Stimulated activated CD4-positive, alpha-beta T cell treated with anti-CD3 and anti-CD28 coated beads, TNF-alpha, amount 100 ng/mL, for 48 hours (primary cell): Measurements from ENCODE around the gene FBXO5.

Experiments
- DNase-seq, 3 donors: peaks; one replicate each; pipeline ENCODE4 v3.0.0-alpha.2; 2020; ENCODE audit warnings: low read depth in 3 of 3

Gene FBXO5

DNA sequence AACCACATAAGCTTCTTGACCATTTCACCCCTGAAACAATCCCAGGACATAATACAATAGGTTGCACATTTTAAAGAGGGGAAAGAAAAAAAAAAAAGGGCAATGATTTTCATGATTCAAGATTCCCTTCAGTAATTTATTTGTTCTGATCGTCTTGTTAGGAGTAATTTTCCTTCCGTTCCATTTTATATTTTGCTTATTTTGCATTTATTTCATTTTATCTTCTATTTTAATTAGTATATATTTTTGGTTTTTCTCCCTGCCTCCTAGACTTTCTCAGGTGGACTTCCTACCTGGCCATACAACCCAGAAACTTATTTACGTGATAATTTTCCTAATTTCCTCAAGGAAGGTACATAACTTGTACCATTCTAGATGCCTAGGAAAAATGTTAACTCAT is 32.6 kb downstream of the FBXO5 start:
- DNase-seq: no peak

DNA sequence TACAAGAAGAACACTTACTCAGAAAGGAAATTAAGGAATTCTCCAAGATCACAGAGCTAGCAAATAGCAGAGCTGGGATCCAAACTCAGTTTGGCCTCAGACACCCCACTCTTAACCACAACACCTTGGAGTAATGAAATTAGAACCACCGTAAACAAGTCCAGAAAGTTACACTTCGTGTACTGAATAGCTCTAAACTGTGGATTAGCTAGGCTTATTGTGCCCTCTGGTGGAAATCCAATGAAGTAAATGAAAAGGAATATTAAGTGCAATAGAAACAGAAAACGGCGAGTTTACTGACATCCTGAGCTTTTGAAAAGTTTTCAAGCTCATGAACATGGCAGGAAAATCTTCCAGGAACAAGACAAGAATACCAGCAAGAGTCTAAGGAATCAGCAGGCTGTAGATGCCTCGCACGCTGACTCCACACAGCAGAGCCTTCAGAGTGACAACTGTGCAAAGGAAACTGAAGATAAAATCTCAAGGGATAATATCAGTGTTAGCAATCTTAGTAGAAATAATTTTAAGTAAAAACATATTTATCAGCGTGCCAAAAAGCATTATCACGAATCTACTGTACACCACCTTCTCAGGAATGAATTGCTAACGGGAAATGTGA is 34.6 kb downstream of the FBXO5 start:
- DNase-seq: no peak

DNA sequence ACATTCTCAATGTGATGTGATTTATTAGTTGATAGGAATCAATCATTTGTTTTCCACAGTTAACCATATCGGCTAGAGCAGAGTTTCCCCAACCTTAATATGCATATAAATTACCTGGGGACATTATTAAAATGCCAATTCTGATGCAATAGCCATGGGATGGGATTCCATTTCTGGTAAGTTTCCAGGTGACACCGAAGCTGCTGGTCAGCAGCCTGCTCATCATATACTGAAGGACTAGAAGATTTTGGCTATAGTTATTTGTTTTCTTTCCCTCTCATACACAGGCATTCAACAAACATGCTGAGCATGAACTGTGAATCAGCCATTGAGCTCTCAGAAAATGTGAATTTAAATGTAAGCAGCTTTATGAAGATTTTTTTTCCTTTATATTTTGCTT is 35.8 kb downstream of the FBXO5 start:
- DNase-seq: no peak

DNA sequence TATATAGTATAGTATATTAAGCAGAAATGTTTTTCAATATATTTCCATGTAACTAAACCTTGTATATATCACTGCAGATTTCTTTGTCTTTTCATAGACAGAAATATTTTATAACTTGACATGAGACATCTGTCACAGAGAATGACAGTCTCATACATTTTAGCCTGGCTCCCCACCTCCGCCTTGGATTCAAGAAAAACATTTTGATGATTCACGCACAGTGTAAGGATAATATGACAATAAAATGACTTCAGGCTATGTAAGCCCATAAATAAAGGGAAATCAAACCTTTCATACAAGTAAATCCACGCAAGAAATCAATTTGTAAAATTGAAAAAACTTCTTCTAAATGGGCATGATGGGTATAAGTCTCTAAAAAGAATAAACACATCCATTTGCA is 36.4 kb downstream of the FBXO5 start:
- no peak for DNase-seq

DNA sequence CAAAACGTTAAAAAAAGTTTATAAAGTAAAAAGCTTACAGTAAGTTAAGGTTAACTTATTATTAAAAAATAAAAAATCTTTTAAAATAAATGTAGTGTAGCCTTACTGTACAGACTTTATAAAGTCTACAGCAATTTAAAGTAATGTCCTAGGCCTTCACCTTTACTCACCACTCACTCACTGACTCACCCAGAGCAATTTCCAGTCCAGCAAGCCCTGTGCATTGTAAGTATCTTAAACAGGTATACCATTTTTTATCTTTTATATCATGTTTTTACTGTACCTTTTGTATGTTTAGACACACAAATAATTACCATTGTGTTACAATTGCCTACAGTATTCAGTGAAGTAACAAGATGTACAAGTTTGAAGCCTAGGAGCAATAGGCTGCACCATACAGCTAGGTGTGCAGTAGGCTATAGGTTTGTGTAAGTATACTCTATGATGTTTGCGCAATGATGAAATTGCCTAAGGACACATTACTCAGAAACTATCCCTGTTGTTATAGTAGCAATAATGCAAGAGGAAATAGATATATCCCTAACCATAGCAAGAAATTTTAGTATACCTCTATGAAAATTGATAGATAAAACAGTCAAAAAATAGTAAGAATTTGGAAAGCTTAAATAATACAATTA is 39.5 kb downstream of the FBXO5 start:
- DNase-seq: no peak

DNA sequence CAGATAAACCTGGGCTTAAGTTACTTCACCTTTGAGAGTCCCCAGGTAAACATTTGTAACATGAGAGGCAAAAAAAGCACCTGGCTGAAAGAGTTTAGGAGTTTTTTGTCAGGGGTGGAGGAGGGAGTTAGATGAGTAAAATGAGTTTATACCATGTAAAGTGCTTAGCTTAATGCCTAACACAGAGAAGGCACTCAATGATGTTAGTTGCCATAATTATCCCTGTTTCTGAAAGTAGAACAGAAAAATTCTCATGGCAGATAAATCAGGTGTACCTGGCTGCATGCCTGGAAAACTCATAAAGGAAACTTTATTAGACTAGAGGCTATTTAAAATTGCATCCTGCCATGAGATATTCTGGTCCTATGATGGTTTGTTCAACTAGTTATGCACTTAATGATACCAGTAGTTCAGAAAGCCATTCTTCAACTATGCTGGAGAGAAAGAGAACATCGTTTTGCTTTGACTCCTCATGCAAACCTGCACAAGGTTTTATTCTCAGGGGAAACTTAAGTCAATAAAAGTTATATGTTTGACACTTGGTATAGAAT is 40.4 kb downstream of the FBXO5 start:
- no peak for DNase-seq

DNA sequence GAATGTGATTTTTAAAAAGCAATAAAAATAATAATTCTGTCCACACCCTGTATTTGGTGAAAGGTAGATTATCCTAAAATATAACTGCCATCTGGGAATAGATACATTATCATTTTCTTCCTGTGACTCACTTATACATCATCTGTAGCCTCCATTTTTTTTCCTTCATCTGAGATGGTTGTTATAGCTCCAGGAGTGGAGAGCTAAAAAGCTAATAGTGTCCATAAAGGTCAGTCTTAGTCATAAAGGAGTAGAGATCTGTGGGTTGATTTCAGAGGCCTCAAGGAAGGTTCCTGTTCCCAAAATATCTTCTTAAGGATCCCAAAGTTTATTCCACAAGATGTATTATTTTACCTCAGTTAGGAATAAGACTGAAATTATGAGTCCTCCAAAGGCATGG is 41.1 kb downstream of the FBXO5 start:
- DNase-seq: no peak

DNA sequence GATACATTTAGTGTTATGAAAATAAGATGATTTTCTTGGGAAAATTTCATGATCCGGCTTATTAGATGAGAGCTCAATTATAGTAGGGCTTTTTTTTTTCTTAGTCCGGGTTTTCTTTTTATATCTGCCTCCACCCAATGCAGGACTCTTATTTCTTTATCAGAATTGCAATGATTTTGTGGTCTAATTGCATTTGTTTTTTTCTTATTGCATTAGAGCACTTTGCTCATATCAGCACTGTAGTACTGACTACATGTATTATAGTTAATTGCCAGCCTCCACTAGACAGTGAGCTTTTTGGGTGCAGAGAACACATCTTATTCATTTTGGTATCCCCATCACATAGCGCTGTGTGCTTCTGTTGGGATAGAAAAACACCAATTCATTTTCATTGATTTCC is 50.0 kb downstream of the FBXO5 start:
- no peak for DNase-seq

DNA sequence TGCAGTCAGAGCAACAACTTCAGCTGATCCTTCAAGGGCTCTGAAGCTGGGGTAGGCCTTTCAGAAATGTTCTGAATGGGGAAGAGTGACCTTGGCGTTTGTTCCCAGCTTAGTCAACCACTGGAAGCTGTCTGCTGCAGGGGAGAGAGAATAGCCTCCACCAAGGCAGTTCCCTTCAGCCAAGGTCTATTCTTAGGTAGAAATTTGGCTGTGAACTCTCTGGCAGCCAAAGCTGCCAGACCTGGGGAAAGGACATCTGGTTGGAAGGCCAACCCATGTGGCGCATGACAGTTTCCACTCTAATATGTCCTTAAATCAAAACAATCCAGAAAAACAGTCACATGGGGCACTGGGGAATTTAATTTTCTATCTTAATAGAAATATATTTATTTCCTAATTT is 60.1 kb downstream of the FBXO5 start:
- no peak for DNase-seq
